GM12892 (cell line): ENCODE data around the gene KLK2.

Source experiments
- POLR2A ChIP-seq: IDR thresholded peaks from 2 replicates; pipeline ENCODE4 v1.6.1; 2011; ENCODE audit warnings: low read depth, low read length, control low read depth
- POLR2AphosphoS5 ChIP-seq: IDR thresholded peaks from 2 replicates; pipeline ENCODE4 v1.6.1; 2011; ENCODE audit warnings: low read depth, low read length, control low read depth

- TF ChIP-seq POLR2A = no peak
- TF ChIP-seq POLR2AphosphoS5 = no peak
Measured at GRCh38 chr19:50870417-50871089, 2.7 kb upstream of the KLK2 start.
